Measurements from ENCODE around the gene PPP1R2. TPM values are rescaled to one million over a fixed set of nuclear protein-coding genes. Genes with fewer than 3 reads are reported as not detected.
"Not testable (repeated sequence)": the region's sequence is repeated elsewhere in the genome, so short reads cannot be mapped to it uniquely, and the experiment has no call there.

PPP1R2 gene
- total and polyA plus RNA-seq, 10 donors: 30.7 to 168 (median 61.2) TPM

- TF ChIP-seq POLR2AphosphoS5 (IDR thresholded peaks at IDR 0.05): no peak
- TF ChIP-seq POLR2A (IDR thresholded peaks at IDR 0.05): no peak
- TF ChIP-seq CTCF (IDR thresholded peaks at IDR 0.05 in 8 of 11, conservative IDR thresholded peaks at IDR 0.05 in 3 of 11): peak; percentile 65 to 83 (median 79)
- H3K27ac ChIP-seq: peak overlapping the region in 2 of 8 donors; percentile 23 to 27
- no peaks in the 10 kb centered on the region for H3K9me3 ChIP-seq
- DNase-seq: no peak
- no peaks in the 10 kb centered on the region for H3K27me3 ChIP-seq (replicated peaks in 1 of 7)
- H3K4me1 ChIP-seq: peaks cover 4 to 47% (median 31%) of the 10 kb centered on the region in 6 donors
- intact Hi-C loops (cut with DNase I; ENCODE audit: low total_unique reads): loop anchor here (2.0 to 10.0 kb wide), 2 partner anchors 252 to 848 kb away; partner anchors contain the start of genes LSG1 and XXYLT1
- 50 to 56% (median 53%) methylated on average over 6 of the region's 6 CpGs for WGBS, 5 donors
- no peak overlapping the region for H3K4me3 ChIP-seq
- H3K36me3 ChIP-seq: peaks cover 0 to 88% (median 38%) of the 10 kb centered on the region in 6 donors
Observed at GRCh38 chr3:195522254-195523023, 20.7 kb downstream of the PPP1R2 start.

GRCh38 chr3:195517030-195517429 is 26.1 kb downstream of the PPP1R2 start:
- H3K4me1 ChIP-seq: peaks cover 0 to 4% (median 3%) of the 10 kb centered on the region in 6 donors
- no peak overlapping the region for H3K4me3 ChIP-seq
- no peak for DNase-seq
- H3K27me3 ChIP-seq (replicated peaks in 1 of 7): no peaks in the 10 kb centered on the region
- peaks cover 0 to 97% (median 55%) of the 10 kb centered on the region in 6 donors for H3K36me3 ChIP-seq
- intact Hi-C loops (cut with DNase I; ENCODE audit: low total_unique reads): no loop called here
- TF ChIP-seq POLR2A (IDR thresholded peaks at IDR 0.05) (no peak), POLR2AphosphoS5 (IDR thresholded peaks at IDR 0.05) (no peak), CTCF (IDR thresholded peaks at IDR 0.05 in 8 of 11, conservative IDR thresholded peaks at IDR 0.05 in 3 of 11) (no peak)
- 94 to 100% (median 98%) methylated on average over 1 of the region's 1 CpG for WGBS, 5 donors
- no peak overlapping the region for H3K27ac ChIP-seq
- no peaks in the 10 kb centered on the region for H3K9me3 ChIP-seq

- H3K27ac ChIP-seq; H3K4me1 ChIP-seq; H3K4me3 ChIP-seq; H3K27me3 ChIP-seq (replicated peaks in 1 of 7); H3K9me3 ChIP-seq; intact Hi-C loops (cut with DNase I; ENCODE audit: low total_unique reads); DNase-seq: not testable (repeated sequence)
- peaks cover 0 to 92% (median 56%) of the 10 kb centered on the region in 6 donors for H3K36me3 ChIP-seq
- 89 to 98% (median 91%) methylated on average over 1 of the region's 1 CpG for WGBS, 5 donors
Observed at GRCh38 chr3:195514610-195515235, 28.4 kb downstream of the PPP1R2 start.

GRCh38 chr3:195512798-195513345 is 30.3 kb downstream of the PPP1R2 start:
- DNase-seq: no peak
- H3K9me3 ChIP-seq: no peaks in the 10 kb centered on the region
- no peak for TF ChIP-seq CTCF (IDR thresholded peaks at IDR 0.05 in 8 of 11, conservative IDR thresholded peaks at IDR 0.05 in 3 of 11)
- no peak for TF ChIP-seq POLR2A (IDR thresholded peaks at IDR 0.05)
- no peak for TF ChIP-seq POLR2AphosphoS5 (IDR thresholded peaks at IDR 0.05)
- H3K4me1 ChIP-seq: peaks cover 0 to 16% (median 2%) of the 10 kb centered on the region in 6 donors
- no peak overlapping the region for H3K27ac ChIP-seq
- peaks cover 0 to 82% (median 47%) of the 10 kb centered on the region in 6 donors for H3K36me3 ChIP-seq
- H3K4me3 ChIP-seq: no peak overlapping the region
- no peaks in the 10 kb centered on the region for H3K27me3 ChIP-seq (replicated peaks in 1 of 7)
- WGBS, 5 donors: 89 to 95% (median 94%) methylated on average over 7 of the region's 7 CpGs
- intact Hi-C loops (cut with DNase I; ENCODE audit: low total_unique reads): no loop called here

All from spleen (tissue), 11 donors.